Immature natural killer cell (primary cell): ENCODE measurements around the gene ENDOV. TPM values are rescaled to one million over a fixed set of nuclear protein-coding genes. Genes with fewer than 3 reads are reported as not detected.

Source experiments
- DNase-seq, 3 donors: peaks; one replicate each; pipeline ENCODE4 v3.0.0; 2022; ENCODE audit warnings: mixed read lengths in 1 of 3
- H3K27ac Mint-ChIP-seq, 6 donors: one replicate each; pipeline ENCODE4 v1.8.0; 2020; ENCODE audit warnings: mixed read lengths in 6 of 6, mild to moderate bottlenecking in 5 of 6, inconsistent platforms in 4 of 6, moderate library complexity in 3 of 6
- H3K27me3 Mint-ChIP-seq, 3 donors: one replicate each; pipeline ENCODE4 v1.8.0; 2020 to 2021; ENCODE audit warnings: low read depth in 3 of 3, mild to moderate bottlenecking in 3 of 3, mixed read lengths in 3 of 3, moderate library complexity in 3 of 3, inconsistent platforms in 1 of 3
- H3K36me3 Mint-ChIP-seq, 3 donors: one replicate each; pipeline ENCODE4 v1.8.0; 2020; ENCODE audit warnings: mixed read lengths in 3 of 3, inconsistent platforms in 2 of 3, mild to moderate bottlenecking in 2 of 3
- H3K4me1 Mint-ChIP-seq, 2 donors: one replicate each; pipeline ENCODE4 v1.8.0; 2020; ENCODE audit warnings: inconsistent platforms in 2 of 2, mild to moderate bottlenecking in 2 of 2, mixed read lengths in 2 of 2, moderate library complexity in 1 of 2
- H3K4me3 Mint-ChIP-seq, 5 donors: one replicate each; pipeline ENCODE4 v1.8.0; 2020; ENCODE audit warnings: mild to moderate bottlenecking in 5 of 5, mixed read lengths in 5 of 5, inconsistent platforms in 3 of 5, moderate library complexity in 3 of 5
- H3K9me3 Mint-ChIP-seq, 6 donors: one replicate each; pipeline ENCODE4 v1.8.0; 2020; ENCODE audit warnings: mild to moderate bottlenecking in 6 of 6, mixed read lengths in 6 of 6, inconsistent platforms in 4 of 6, moderate library complexity in 3 of 6
- polyA plus RNA-seq, 3 donors: library from polyadenylated mRNA; unstranded; fragments of 300-500 nt; fragmentation: Illumina TruSeq; gene quantifications; one replicate each; pipeline ENCODE4 v1.2.3, GENCODE V29; 2021

Gene ENDOV
- polyA plus RNA-seq, 3 donors from 2014 or later: 8.1 to 11.7 (median 8.7) TPM

- peaks cover 0 to 4% (median 0%) of the 10 kb centered on the region in 6 donors for H3K9me3 Mint-ChIP-seq
- H3K27ac Mint-ChIP-seq: no peak overlapping the region
- H3K4me3 Mint-ChIP-seq: peak overlapping the region; percentile 18 to 76 (median 63)
- no peak for DNase-seq
- peaks cover 15 to 21% of the 10 kb centered on the region in 2 donors for H3K4me1 Mint-ChIP-seq
- H3K36me3 Mint-ChIP-seq: no peaks in the 10 kb centered on the region
- H3K27me3 Mint-ChIP-seq: peaks cover 15 to 35% (median 29%) of the 10 kb centered on the region in 3 donors
These were observed 63.7 kb downstream of the ENDOV start for GRCh38 chr17:80478487-80479245.

DNA sequence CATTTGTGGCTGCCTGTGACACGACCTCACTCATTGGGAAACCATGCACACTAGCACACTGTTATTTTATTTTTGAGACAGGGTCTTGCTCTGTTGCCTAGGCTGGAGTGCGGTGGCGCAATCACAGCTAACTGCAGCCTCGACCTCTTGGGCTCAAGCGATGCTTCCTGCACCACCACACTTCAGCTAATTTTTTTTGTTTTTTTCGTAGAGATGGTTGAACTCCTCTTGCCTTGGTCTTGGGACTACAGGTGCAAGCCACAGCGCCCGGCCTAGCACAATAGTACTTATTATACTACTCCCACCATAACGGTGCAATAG is 64.2 kb downstream of the ENDOV start:
- H3K27ac Mint-ChIP-seq: no peak overlapping the region
- no peak for DNase-seq
- peaks cover 0 to 4% (median 0%) of the 10 kb centered on the region in 6 donors for H3K9me3 Mint-ChIP-seq
- H3K27me3 Mint-ChIP-seq: peaks cover 15 to 35% (median 28%) of the 10 kb centered on the region in 3 donors
- peak overlapping the region; percentile 15 to 76 (median 63) for H3K4me3 Mint-ChIP-seq
- peaks cover 13 to 18% of the 10 kb centered on the region in 2 donors for H3K4me1 Mint-ChIP-seq
- no peaks in the 10 kb centered on the region for H3K36me3 Mint-ChIP-seq

GRCh38 chr17:80480248-80480647 is 65.3 kb downstream of the ENDOV start:
- H3K4me3 Mint-ChIP-seq: no peak overlapping the region
- H3K36me3 Mint-ChIP-seq: no peaks in the 10 kb centered on the region
- peaks cover 0 to 4% (median 0%) of the 10 kb centered on the region in 6 donors for H3K9me3 Mint-ChIP-seq
- H3K27me3 Mint-ChIP-seq: peaks cover 11 to 26% (median 20%) of the 10 kb centered on the region in 3 donors
- DNase-seq: no peak
- H3K27ac Mint-ChIP-seq: no peak overlapping the region
- peaks cover 3 to 8% of the 10 kb centered on the region in 2 donors for H3K4me1 Mint-ChIP-seq

- H3K36me3 Mint-ChIP-seq: no peaks in the 10 kb centered on the region
- H3K4me3 Mint-ChIP-seq: no peak overlapping the region
- H3K27ac Mint-ChIP-seq: no peak overlapping the region
- H3K4me1 Mint-ChIP-seq: peaks cover 0 to 5% of the 10 kb centered on the region in 2 donors
- DNase-seq: no peak
- H3K9me3 Mint-ChIP-seq: peaks cover 0 to 4% (median 0%) of the 10 kb centered on the region in 6 donors
- H3K27me3 Mint-ChIP-seq: peaks cover 8 to 32% (median 19%) of the 10 kb centered on the region in 3 donors
These were observed 66.5 kb downstream of the ENDOV start for GRCh38 chr17:80481284-80482057.

GRCh38 chr17:80482058-80482318 is 67.0 kb downstream of the ENDOV start:
- Mint-ChIP-seq H3K27me3 (peaks cover 8 to 32% (median 19%) of the 10 kb centered on the region in 3 donors), H3K36me3 (no peaks in the 10 kb centered on the region), H3K9me3 (peaks cover 0 to 4% (median 0%) of the 10 kb centered on the region in 6 donors), H3K4me3 (no peak overlapping the region), H3K4me1 (peaks cover 0 to 5% of the 10 kb centered on the region in 2 donors), H3K27ac (no peak overlapping the region)
- no peak for DNase-seq

GRCh38 chr17:80482555-80483308 is 67.8 kb downstream of the ENDOV start:
- Mint-ChIP-seq H3K27ac (peak overlapping the region in 1 of 6 donors; percentile 34), H3K27me3 (peaks cover 8 to 32% (median 19%) of the 10 kb centered on the region in 3 donors), H3K36me3 (no peaks in the 10 kb centered on the region)

GRCh38 chr17:80485846-80486245 is 70.9 kb downstream of the ENDOV start:
- no peak overlapping the region for H3K27ac Mint-ChIP-seq
- H3K36me3 Mint-ChIP-seq: no peaks in the 10 kb centered on the region
- no peak for DNase-seq
- H3K27me3 Mint-ChIP-seq: peaks cover 6 to 20% (median 6%) of the 10 kb centered on the region in 3 donors
- no peak overlapping the region for H3K4me3 Mint-ChIP-seq
- peaks cover 0 to 4% (median 0%) of the 10 kb centered on the region in 6 donors for H3K9me3 Mint-ChIP-seq
- H3K4me1 Mint-ChIP-seq: no peaks in the 10 kb centered on the region

More at GRCh38 chr17:80482555-80483308, 67.8 kb downstream of the ENDOV start:
- H3K9me3 Mint-ChIP-seq: peaks cover 0 to 4% (median 0%) of the 10 kb centered on the region in 6 donors
- H3K4me1 Mint-ChIP-seq: peaks cover 0 to 5% of the 10 kb centered on the region in 2 donors
- no peak overlapping the region for H3K4me3 Mint-ChIP-seq
- no peak for DNase-seq

DNA sequence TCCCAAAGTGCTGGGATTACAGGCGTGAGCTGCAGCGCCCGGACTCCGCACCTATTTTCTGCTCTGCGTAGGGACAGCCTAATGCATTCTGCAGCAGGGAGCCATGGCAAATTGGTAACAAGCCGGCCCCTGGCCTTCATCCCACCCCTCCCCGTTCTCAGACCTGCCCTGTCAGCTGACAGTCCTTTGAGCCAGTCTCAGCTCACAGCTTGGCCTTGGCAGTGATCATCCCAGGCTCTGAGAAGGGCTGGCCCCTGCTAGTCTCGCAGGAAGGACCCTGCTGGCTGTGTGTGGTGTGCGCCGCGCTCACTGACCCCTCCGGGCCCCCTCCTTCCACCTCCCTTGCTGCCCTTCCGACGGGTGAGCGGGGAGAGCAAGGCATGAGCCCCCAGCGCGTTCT is 71.7 kb downstream of the ENDOV start:
- Mint-ChIP-seq H3K4me1 (no peaks in the 10 kb centered on the region), H3K9me3 (peaks cover 0 to 4% (median 0%) of the 10 kb centered on the region in 6 donors), H3K36me3 (no peaks in the 10 kb centered on the region), H3K4me3 (no peak overlapping the region), H3K27me3 (peaks cover 6 to 15% (median 6%) of the 10 kb centered on the region in 3 donors), H3K27ac (no peak overlapping the region)
- DNase-seq: no peak

DNA sequence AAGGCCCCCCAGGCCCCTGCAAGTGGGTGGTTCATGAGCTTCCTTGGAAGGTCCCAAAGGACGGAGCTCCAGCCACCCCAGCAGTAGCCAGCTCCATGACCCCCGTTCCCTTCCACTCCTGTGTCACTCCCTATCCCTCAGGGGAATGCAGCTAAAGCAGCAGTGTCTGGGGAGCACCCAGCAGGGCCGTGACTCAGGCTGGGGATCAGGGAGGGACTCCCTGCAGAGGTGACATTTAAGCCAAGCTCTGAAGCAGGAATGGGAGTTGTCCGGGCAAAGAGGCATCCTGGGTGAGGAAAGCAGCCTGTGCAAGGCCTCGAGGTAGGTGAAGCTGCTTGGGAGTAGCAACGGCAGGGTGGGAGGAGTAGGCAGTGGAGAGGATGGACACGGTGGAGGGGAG is 72.5 kb downstream of the ENDOV start:
- no peaks in the 10 kb centered on the region for H3K36me3 Mint-ChIP-seq
- DNase-seq: no peak
- peaks cover 3 to 15% (median 4%) of the 10 kb centered on the region in 3 donors for H3K27me3 Mint-ChIP-seq
- H3K4me1 Mint-ChIP-seq: no peaks in the 10 kb centered on the region
- no peak overlapping the region for H3K4me3 Mint-ChIP-seq
- H3K9me3 Mint-ChIP-seq: peaks cover 0 to under 1% (median 0%) of the 10 kb centered on the region in 6 donors
- no peak overlapping the region for H3K27ac Mint-ChIP-seq

Other genes with a start within 250 kb of the ENDOV start
- not detected for gene CARD14, start 245.1 kb upstream of the ENDOV start, polyA plus RNA-seq
- 10 to 100 TPM; 22.6 to 32.7 (median 26.8) TPM for gene SGSH, start 194.8 kb upstream of the ENDOV start, polyA plus RNA-seq
- gene SLC26A11, start 194.7 kb upstream of the ENDOV start, polyA plus RNA-seq: 1 to 10 TPM; 1.6 to 3.6 (median 3.3) TPM
- gene RNF213, start 154.3 kb upstream of the ENDOV start, polyA plus RNA-seq: 100 to 1,000 TPM in 1 of 3 donors, 10 to 100 TPM in 2; 12.7 to 117 (median 25.9) TPM
- gene NPTX1, start 61.4 kb downstream of the ENDOV start, polyA plus RNA-seq: 1 to 10 TPM in 1 of 3 donors, under 1 TPM in 1, not detected in 1; 0.13 to 1.5 TPM
- gene RPTOR, start 129.7 kb downstream of the ENDOV start, polyA plus RNA-seq: 10 to 100 TPM in 1 of 3 donors, 1 to 10 TPM in 2; 1.8 to 10.2 (median 3.8) TPM